Left ventricle myocardium superior (tissue), 1 donor: ENCODE results near the gene TSPEAR. TPM values are rescaled to one million over a fixed set of nuclear protein-coding genes. Genes with fewer than 3 reads are reported as not detected.
"Not testable (repeated sequence)": the region's sequence is repeated elsewhere in the genome, so short reads cannot be mapped to it uniquely, and the experiment has no call there.

Experiments used
- ATAC-seq: fragments of 200-7000 bp; cut with Tn5 transposase; one replicate; pipeline ENCODE4 v1.9.1; 2020; ENCODE audit warnings: mild to moderate bottlenecking, moderate library complexity
- DNase-seq: peaks from one replicate; pipeline ENCODE4 v3.0.0-alpha.2; 2020
- intact Hi-C: fragments of 100-400 bp; cut with micrococcal nuclease; formaldehyde crosslinking; loops from one replicate; pipeline ENCODE4 v1.11.0; 2022
- total RNA-seq: library from RNA; stranded (reverse); fragmentation: NEBNext Ultra II Directional; extraction: Animal tissue kit (Norgen Biotek cat#: 25700); gene quantifications from one replicate; pipeline ENCODE4 v1.2.1, GENCODE V29; 2021
- donor health status: DM: no; HTN: yes; CAD: no; lungs with severe emphysema.

The TSPEAR gene
- total RNA-seq, 1 donor from 2014 or later, result 2.7 TPM

- intact Hi-C loops, result no loop called here
- ATAC-seq, result no peak
- no peak for DNase-seq
Observed at GRCh38 chr21:44482581-44483287, 228.6 kb downstream of the TSPEAR start.

- intact Hi-C loops, result no loop called here
- ATAC-seq, result no peak
Observed at GRCh38 chr21:44480200-44481053, 230.9 kb downstream of the TSPEAR start.

GRCh38 chr21:44479556-44480199 is 231.7 kb downstream of the TSPEAR start:
- intact Hi-C loops, ATAC-seq: not testable (repeated sequence)
- peak; percentile 55 for DNase-seq

More at GRCh38 chr21:44480200-44481053, 230.9 kb downstream of the TSPEAR start:
- DNase-seq, result no peak

- intact Hi-C loops, result no loop called here
- DNase-seq (no peak), ATAC-seq (no peak)
Observed at GRCh38 chr21:44478801-44479167, 232.6 kb downstream of the TSPEAR start.

GRCh38 chr21:44478124-44478800 is 233.1 kb downstream of the TSPEAR start:
- DNase-seq, result no peak
- intact Hi-C loops, result no loop called here
- ATAC-seq, result peak; percentile 26

- ATAC-seq (no peak), DNase-seq (no peak)
- intact Hi-C loops, result no loop called here
Observed at GRCh38 chr21:44477712-44478111, 233.7 kb downstream of the TSPEAR start.

GRCh38 chr21:44477131-44477530 is 234.2 kb downstream of the TSPEAR start:
- intact Hi-C loops, result no loop called here
- no peak for DNase-seq
- no peak for ATAC-seq

- intact Hi-C loops, result no loop called here
- ATAC-seq, result no peak
Observed at GRCh38 chr21:44475266-44475845, 236.0 kb downstream of the TSPEAR start.

GRCh38 chr21:44473915-44474555 is 237.3 kb downstream of the TSPEAR start:
- intact Hi-C loops, result no loop called here
- ATAC-seq (no peak), DNase-seq (no peak)

More at GRCh38 chr21:44475266-44475845, 236.0 kb downstream of the TSPEAR start:
- DNase-seq, result no peak

GRCh38 chr21:44471996-44472395 is 239.4 kb downstream of the TSPEAR start:
- DNase-seq (no peak), ATAC-seq (no peak)
- intact Hi-C loops, result no loop called here

- no peak for ATAC-seq
- intact Hi-C loops, result no loop called here
- DNase-seq, result no peak
Observed at GRCh38 chr21:44471341-44471740, 240.0 kb downstream of the TSPEAR start.

- ATAC-seq (no peak), DNase-seq (no peak)
- intact Hi-C loops, result no loop called here
Observed at GRCh38 chr21:44467859-44468195, 243.5 kb downstream of the TSPEAR start.

GRCh38 chr21:44466996-44467858 is 244.1 kb downstream of the TSPEAR start:
- intact Hi-C loops, result no loop called here
- DNase-seq, result peak; percentile 20
- ATAC-seq, result no peak

- intact Hi-C loops, result no loop called here
- ATAC-seq (no peak), DNase-seq (peak; percentile 18)
Observed at GRCh38 chr21:44466351-44466954, 244.9 kb downstream of the TSPEAR start.

- no peak for ATAC-seq
- intact Hi-C loops, result no loop called here
- DNase-seq, result peak; percentile 12
Observed at GRCh38 chr21:44464351-44464750, 247.0 kb downstream of the TSPEAR start.

- ATAC-seq, result no peak
- intact Hi-C loops, result no loop called here
- DNase-seq, result peak; percentile 56
Observed at GRCh38 chr21:44463724-44464123, 247.6 kb downstream of the TSPEAR start.

- intact Hi-C loops, result no loop called here
- peak; percentile 19 for DNase-seq
- no peak for ATAC-seq
Observed at GRCh38 chr21:44462834-44463200, 248.6 kb downstream of the TSPEAR start.
